ENCODE measurements around the gene KIF13A.

- TF ChIP-seq, protein P1, sequence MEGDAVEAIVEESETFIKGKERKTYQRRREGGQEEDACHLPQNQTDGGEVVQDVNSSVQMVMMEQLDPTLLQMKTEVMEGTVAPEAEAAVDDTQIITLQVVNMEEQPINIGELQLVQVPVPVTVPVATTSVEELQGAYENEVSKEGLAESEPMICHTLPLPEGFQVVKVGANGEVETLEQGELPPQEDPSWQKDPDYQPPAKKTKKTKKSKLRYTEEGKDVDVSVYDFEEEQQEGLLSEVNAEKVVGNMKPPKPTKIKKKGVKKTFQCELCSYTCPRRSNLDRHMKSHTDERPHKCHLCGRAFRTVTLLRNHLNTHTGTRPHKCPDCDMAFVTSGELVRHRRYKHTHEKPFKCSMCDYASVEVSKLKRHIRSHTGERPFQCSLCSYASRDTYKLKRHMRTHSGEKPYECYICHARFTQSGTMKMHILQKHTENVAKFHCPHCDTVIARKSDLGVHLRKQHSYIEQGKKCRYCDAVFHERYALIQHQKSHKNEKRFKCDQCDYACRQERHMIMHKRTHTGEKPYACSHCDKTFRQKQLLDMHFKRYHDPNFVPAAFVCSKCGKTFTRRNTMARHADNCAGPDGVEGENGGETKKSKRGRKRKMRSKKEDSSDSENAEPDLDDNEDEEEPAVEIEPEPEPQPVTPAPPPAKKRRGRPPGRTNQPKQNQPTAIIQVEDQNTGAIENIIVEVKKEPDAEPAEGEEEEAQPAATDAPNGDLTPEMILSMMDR (conservative IDR thresholded peaks at IDR 0.05): no peak
- no peak for TF ChIP-seq EZH2 (IDR thresholded peaks at IDR 0.05; ENCODE audit: low read depth)
Measured at GRCh38 chr6:18025596-18025995, 38.2 kb upstream of the KIF13A start.
